HG03066 (cell line): ENCODE data around the gene E2F4.

Experiments
- ATAC-seq: cut with Tn5 transposase; IDR thresholded peaks from one replicate; pipeline ENCODE4 v1.9.1; 2021; ENCODE audit warnings: low read depth; ENCODE audit not compliant: unreplicated experiment

Gene E2F4

DNA sequence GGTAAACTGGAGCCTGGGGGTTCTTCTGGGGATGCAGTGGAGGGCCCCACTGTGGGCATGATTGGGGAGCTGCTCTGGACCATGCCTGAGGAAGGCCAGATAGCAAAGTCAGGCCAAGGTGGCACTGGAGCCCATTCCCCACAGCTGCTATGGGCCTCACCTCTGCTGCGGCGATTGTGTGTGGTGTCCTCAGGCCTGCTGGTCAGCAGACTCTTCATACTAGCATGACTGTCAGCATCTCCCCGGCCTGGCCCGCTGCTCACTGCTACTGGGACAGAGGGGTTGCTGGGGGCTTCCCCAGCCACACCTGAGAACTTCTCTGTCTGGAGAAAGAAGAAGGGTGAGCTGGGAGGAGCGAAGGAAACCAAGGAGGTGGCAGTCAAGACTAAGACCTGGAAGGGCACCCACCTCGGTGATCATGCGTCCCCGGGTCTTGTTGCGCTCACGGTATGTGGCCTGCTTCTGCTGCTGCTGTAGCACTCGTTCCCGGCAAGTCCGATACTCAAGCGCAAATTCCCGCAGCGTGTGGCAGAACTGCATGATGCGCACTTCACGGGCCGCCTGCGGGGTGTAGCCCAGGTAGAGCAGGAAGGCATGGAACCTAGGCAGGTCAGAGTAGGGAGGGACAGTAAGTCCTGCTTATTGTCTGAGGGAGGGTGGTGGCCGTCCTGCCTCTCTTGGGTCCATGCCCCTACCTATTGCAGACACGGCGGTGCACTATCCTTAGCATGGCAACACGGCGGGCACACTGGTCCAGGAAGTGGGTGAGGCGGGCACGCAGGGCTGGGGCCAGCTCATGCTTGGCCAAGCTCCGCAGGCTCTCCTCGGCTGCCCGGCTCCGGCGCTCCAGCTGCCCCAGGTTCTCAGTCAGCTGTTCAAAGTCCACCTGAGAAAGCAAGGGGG, 38.2 kb downstream of the E2F4 start:
- no peak for ATAC-seq

DNA sequence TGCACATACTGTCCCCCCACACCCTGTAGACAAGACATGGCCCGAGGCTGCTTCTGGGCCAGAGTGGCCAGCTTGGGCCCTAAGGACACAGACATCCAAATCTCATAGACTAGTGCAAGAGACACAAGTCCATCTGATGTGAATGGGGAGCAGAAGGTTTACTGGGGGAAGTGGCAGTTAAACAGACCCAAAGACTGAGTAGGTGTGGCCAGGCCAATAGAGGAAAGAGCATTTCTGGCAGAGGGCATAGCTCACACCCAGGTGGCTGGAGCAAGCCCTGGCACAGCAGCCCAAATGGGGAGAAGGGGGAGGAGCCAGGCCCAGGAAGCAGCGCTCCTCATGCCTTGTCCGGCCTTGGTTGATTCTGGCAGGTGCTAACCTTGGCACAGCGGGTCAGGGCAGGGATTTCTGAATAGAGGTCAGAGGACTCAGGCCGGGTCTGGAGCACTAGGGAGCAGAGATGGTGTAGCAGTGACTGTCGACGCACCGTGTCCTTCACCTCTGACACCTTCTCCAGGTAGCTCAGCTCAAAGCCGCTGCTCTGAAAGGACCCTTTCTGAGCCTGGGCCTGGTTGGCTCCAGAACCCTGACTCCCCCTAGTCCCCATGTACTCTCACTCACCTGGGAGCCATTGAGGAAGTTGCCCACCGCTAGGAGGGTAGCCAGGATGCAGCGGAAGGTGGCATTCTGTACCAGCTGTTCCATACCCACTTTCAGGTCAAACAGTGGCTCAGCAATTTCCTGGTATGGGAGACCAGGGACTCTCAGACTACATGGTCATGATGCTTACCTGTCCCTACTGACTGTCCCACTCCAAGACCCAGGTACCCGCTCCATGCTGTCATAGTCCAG, 39.1 kb downstream of the E2F4 start:
- no peak for ATAC-seq

DNA sequence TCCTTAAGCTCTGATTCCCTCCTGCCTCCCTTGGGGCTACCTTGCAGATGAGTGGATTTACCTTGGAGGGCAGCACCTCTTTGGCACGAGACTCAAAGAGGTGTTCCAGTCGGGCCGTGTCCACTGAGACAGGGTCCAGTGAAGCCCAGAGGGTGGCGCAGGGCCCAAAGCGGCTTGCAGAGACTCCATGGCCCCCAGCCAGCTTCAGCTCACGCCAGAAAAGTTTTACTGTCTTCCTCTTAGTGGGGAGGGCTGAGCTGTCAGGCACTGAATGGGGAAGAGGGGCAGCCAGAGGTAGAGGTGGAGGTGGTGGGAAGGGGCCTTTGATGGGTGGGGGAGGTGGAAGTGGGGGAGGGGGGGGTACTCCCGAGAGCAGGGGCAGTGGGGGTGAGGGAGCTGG, 41.6 kb downstream of the E2F4 start:
- ATAC-seq: no peak

DNA sequence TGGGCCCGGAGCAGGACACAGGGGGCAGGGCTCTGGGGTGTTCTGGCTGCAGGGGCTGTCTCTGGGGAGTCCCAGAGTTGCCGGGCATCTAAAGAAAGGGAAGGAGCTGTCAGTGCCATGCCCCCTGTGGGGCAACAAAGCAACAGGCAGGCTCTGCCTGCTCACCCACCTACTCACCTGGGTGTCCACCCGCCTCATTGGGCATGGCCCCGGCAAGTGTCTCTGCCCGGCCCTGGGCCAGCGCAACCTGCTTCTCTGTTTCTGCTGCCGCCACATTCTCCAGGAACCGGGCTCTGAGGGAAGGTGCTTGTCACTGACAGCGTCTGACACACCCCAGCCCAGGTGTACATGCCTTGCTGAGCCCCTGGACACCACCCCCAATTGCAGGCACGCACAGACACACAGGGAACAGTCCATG, 42.2 kb downstream of the E2F4 start:
- no peak for ATAC-seq

DNA sequence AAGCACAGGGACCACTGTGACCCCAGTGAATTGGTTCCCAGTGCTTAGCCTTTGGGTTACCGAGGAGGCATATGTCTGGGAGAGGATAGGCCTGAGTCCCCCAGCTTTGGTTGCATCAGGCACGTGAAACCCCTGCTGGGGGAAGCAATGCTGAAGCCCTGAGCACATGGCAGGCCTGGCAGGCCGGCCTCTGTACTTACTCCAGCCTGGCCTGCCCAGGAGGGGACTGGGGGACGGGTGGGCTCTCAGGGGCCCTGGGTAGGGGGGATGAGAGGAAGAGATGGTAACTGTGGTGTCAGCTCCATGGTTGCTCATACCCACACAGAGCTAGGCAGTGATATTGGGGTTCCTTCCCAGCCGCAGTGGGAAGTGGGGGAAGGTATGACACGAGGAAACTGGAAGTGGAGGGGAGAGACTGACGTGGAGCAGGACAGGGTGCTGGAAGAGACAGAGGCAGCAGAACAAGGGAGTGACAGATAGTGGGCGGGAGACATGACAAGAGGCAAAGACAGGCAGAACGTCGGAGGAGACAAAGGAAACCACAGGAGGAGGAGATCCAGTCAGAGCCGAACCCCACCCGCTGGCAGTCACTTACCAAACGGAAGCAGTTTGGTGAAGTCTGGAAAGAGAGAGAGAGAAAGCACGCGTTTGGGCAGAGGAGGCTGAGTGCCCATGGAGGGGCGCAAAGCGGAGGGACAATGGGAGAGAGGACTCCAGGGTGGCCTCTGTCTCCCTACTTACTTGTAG, 44.0 kb downstream of the E2F4 start:
- ATAC-seq: no peak

DNA sequence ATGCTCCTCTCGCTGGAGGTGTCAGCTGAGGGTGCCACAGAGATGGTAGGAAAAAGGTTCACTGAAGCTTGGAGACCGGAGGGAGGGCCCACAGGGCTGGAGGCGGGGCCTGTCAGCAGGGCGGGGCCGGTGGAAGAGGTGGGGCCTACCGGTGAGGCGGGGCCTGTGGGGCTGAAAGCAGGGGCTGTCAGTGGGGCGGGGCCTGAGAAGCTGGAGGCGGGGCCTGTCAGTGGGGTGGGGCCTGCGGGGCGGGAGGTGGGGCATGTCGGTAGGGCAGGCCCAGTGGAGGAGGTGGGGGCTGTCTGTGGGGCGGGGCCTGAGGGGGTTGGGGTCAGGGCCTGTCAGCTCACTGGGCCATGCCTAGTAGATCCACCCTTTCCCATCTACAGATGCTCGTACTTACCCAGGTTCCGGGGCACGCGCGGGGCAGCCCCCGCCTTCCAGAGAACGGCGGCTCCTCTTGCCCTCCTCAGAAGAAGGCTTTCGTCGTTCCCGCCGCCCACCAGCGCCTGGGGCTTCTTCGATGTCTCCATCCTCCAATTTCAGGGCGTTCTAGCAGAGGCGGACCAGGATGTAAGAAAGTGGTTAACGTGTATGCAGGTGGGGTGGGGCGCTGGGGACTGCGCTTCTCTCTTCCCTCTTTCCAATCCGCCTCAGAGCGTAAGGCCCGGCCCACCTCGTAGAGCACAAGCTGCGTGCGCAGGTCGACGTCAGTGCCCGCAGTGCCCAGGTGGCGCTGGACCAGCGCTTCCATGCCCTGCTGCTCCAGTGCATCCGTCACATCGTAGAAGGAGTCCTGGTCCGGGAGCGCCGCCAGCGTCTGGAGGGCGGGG, 44.8 kb downstream of the E2F4 start:
- ATAC-seq: no peak

DNA sequence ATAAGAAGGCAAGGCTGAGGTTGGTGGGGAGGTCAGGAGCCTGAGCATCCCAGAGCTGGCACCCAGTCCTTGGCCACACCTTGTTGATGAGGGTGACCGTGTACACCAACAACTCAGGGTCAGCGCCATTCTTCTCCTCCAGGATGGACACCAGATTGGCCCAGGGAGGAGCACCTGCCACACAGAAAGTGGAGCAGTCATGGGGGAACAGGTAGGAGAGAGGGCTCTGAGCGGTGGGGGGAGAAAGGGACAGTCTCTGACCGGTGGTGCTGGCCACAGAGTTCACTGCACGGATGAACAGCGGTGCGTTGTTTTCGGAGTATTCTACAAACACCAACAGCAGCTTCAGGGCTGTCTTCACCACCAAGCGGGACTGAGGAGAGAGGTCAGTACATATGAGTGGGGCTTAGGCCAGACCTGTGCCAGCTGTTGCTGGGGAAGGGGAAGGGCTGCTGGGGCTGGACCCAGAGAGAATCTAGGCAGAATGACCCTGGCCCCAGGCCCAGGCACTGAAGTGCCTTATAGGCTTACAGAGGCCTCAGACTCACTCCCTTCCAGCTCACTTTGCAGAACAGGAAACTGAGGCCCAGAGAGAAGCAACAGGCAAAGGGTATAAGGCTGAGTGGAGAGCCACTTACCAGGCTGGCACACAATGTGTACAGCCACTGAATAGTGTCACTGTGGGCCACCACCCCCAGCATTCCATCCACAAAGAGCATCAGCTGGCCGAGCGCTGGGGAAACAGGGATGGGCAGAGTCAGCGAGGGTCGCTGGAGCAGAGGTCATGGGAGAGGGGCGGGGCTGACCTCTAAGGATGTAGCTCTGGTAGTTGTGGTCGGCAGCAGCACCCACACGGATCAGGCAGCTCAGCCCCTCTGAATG, 45.7 kb downstream of the E2F4 start:
- ATAC-seq: no peak

DNA sequence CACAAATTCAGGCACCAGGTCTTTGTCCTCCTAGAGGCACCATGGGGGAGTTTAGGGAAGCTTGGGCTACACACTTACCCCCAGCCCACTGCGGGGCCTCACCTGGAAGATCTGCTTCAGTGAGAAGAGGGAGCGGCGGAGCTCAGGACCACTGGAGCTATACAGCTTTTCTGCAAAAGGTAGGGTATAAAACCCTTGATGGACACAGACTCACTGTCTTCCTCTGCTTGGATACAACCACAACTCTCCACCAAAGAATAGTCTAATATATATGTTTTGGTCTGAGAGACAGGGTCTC, 46.3 kb downstream of the E2F4 start:
- ATAC-seq: no peak

DNA sequence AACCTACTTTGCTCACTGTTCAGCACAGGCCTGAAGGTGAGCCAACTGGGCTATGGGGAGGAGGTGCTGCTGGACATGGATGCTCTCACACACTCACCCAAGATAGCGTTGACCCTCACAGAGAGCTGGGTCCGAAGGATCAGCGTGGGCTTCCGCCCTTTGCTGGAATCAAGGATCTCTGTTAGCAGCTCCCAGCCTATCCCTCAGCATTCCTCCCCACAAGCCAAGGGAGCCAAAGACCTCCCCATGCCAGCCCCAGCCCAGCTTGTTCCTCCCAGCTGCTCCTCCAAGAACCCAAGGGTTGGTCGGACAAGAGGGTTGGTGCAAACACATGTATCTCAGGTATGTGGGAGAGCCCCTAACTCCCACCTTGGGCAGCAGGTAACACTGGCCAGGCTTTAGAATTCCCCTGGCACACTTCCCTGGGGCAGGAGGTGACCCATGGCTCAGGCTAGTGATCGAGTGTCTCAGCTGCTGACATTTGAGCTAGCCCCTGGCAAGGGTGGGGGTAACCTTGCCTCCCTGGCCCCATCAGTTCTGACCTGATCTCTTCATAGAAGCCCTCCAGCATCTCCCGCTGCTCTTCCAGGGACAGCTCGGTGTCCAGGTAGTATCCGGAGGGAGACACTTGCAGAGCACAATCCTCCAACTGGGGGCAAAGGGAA, 47.0 kb downstream of the E2F4 start:
- ATAC-seq: no peak

DNA sequence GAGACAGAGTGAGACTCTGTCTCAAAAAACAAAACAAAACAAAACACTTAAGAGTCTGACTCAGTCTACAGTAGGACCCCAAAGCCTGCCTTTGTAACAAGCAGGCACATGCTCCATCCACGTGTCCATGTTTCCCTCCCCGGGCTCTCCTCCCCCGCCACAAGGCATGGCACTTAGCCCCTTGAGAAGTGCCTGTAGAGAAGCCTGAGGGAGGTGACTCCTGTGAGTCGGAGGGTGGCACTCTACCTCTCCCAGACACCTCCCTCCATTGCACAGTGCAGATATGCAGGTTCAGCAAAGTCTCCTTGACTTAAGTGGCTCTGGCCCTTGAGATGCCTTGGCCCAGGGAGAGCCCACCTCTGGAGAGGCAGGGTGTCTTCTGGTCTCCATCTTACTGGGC, 48.6 kb downstream of the E2F4 start:
- ATAC-seq: no peak

DNA sequence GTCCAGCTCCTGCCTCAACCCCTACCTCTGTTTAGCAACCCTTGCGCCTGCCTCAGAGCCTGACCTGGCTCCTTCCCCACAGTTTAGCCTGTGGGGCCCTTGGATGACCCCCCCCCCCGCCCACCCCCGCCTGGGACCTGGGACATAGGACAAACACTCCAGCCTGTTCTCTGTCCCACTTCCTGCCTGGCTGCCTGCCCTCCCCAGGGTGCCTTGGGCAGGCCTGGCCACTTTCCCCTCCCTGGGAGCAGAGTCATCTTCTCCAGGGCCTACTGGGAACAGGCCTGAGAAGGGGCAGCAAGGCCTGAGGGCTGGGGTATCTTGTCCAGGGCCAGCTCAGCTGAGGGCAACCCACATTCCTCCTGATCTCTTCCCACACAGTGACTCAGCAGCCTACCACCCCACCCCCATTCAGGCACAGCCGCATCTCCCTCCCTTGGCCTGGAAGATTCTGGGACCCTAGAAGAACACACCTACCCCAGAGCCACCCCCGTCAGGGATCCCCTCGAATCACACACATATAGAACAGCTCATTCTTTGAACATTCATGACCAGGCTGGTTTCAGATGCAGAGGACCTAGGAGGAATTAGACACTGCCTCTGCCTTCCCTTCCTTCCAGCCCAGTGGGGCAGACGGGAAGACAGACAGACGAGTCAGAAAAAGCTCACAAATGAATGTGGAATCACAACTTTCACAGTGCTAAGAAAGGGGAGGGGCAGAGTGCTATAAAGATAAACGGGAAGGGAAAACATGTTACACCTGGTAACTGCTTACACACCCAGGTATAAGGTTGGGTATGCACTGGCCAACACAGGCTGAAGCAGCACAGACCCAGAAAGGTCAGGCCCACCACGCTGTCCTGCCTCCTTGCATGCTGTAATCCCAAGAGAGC, 49.3 kb downstream of the E2F4 start:
- ATAC-seq: no peak

DNA sequence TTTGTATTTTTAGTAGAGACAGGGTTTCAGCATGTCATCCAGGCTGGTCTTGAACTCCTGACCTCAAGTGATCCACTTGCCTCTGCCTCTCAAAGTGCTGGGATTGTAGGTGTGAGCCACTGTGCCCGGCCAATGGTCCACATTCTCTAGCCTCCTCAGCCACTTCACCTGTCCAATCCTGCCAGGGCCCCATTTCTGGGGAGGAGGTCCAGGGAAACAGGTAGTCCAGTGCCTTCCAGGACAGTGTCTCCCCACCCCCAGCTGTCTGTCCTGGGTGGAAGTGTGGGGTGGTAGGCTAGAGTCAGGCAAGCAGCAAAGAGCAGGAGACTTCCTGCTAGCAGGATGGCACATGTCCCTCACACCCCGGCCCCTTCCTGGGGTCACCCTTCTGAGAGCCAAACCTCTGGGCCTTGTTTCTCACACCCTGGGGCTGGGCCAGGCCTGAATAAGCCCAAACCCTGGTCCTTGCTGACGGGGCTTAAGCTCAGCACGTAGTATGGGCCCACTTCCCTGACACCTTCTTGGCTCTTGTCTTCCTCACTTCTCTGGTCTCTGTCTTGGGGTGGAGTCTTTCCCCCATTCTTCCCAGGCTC, 50.3 kb downstream of the E2F4 start:
- no peak for ATAC-seq

DNA sequence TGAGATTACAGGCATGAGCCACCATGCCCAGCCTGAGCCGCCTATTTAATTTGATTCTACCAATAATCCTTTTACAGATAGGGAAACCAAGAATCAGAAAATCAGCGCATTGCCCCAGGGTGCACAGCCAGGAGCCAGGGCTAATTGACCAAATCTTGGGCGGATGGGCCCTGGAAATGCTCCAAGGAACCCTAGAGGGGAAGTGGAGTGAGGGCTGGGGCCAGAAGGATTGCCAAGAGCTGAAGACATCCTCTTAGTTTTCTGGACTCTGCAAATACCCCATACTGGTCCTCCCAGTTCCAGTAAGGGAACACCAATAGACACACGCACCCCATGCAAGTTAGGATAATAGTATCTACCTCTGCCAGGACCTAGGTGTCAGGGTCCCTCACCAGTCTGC, 51.5 kb downstream of the E2F4 start:
- ATAC-seq: no peak

DNA sequence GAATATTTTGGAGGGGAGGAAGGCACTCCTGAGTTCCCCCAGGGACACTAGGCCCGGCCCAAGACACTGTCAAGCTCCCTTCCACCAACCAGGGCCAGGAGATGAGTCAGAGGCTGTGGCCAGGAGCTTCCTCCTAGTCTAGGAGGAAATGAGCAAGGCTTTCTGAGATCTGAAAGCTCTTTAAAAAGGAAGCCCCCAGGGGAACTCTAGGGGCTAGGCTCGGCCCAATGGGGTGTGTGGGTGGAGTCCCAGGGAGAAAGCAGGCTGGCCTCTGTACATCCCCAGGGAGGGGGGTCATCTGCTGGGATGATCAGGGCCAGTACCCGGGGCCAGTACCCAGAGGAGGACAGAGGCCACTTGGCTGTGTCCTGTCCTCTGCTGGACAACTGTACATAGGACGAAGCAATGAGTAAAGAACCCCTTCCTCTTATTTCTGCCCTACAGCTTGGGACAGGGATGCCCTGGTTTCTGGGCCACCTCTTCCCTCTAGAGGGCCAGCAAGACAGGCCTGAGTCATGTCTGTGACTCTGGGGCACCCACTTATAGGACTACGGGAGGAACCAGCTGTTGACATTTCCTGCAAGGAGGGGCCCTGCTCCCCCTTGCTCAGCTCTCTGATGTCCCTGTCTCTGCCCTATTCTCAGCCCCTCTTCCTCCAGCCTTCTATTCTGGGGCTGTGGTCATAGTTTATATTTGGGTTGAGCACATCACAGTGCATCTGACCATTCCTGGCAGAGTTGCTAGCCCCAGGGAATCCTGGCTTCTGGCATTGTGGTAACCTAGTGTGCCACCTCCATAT, 52.6 kb downstream of the E2F4 start:
- ATAC-seq: peak; percentile 46

DNA sequence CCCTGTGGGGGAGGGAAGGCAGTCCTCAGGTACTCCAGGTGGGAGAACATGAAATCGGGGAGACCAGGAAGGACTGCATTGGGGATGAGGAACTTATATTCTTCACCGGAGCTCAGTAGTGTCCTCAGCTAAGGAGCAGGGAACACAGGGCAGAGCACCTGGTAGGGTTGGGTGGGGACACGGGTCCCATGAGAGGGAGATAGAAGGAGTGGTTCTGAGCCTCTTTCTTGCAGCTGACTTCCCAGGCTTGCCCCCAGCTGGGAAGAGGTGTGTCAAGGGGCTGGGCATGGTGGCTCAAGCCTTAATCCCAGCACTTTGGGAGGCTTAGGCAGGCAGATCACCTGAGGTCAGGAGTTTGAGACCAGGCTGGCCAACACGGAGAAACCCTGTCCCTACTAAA, 53.2 kb downstream of the E2F4 start:
- no peak for ATAC-seq

DNA sequence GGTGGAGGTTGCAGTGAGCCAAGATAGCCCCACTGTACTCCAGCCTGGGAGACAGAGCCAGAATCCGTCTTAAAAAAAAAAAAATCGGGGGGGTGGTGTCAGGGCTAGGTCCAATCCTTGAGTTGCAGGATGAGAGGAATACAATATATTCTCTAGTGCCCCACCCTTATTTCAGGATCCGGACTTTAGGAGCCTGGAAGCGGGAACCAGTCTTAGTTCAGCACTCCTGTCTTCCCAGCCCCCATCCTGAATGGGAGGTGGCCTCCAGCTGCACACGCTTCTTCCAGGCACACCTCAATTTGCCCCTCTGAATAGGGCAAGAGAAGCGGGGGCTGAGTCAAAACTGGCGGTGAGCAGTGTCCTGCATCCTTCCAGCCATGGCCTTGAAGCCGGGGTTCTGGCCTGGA, 53.7 kb downstream of the E2F4 start:
- no peak for ATAC-seq
